SKM-1 treated with dmso at 0.1 percent for 144 hours (cell line): ENCODE results near the gene GALNT16.
"Not testable (repeated sequence)": the region's sequence is repeated elsewhere in the genome, so short reads cannot be mapped to it uniquely, and the experiment has no call there.

Source experiments
- DNase-seq: peaks from one replicate; lab custom pipeline; 2025; ENCODE audit not compliant: unreplicated experiment; lab: John Stamatoyannopoulos, UW

The GALNT16 gene

GRCh38 chr14:69259168-69259526 is 811 bp upstream of the GALNT16 start:
- no peak for DNase-seq

GRCh38 chr14:69260190-69260860 is 367 bp downstream of the GALNT16 start:
- DNase-seq, result no peak

GRCh38 chr14:69260861-69261564 is 1.1 kb downstream of the GALNT16 start:
- DNase-seq, result no peak

- no peak for DNase-seq
Measured at GRCh38 chr14:69261761-69262331, 1.9 kb downstream of the GALNT16 start.

- no peak for DNase-seq
Measured at GRCh38 chr14:69262516-69262915, 2.6 kb downstream of the GALNT16 start.

GRCh38 chr14:69263364-69263763 is 3.4 kb downstream of the GALNT16 start:
- no peak for DNase-seq

- DNase-seq, result no peak
Measured at GRCh38 chr14:69263771-69264170, 3.8 kb downstream of the GALNT16 start.

- DNase-seq, result no peak
Measured at GRCh38 chr14:69266572-69267345, 6.8 kb downstream of the GALNT16 start.

GRCh38 chr14:69267492-69267891 is 7.5 kb downstream of the GALNT16 start:
- no peak for DNase-seq

GRCh38 chr14:69268223-69268622 is 8.3 kb downstream of the GALNT16 start:
- DNase-seq, result no peak

GRCh38 chr14:69268763-69269162 is 8.8 kb downstream of the GALNT16 start:
- no peak for DNase-seq

- DNase-seq, result no peak
Measured at GRCh38 chr14:69269381-69269780, 9.4 kb downstream of the GALNT16 start.

- no peak for DNase-seq
Measured at GRCh38 chr14:69270097-69270496, 10.1 kb downstream of the GALNT16 start.

GRCh38 chr14:69270795-69271708 is 11.1 kb downstream of the GALNT16 start:
- DNase-seq, result no peak

GRCh38 chr14:69274321-69274720 is 14.4 kb downstream of the GALNT16 start:
- no peak for DNase-seq

GRCh38 chr14:69275331-69275730 is 15.4 kb downstream of the GALNT16 start:
- DNase-seq, result no peak

GRCh38 chr14:69277356-69277755 is 17.4 kb downstream of the GALNT16 start:
- not testable (repeated sequence) for DNase-seq

GRCh38 chr14:69280746-69281291 is 20.9 kb downstream of the GALNT16 start:
- DNase-seq, result no peak

GRCh38 chr14:69281450-69282169 is 21.7 kb downstream of the GALNT16 start:
- no peak for DNase-seq

- no peak for DNase-seq
Measured at GRCh38 chr14:69282448-69282847, 22.5 kb downstream of the GALNT16 start.
